Forelimb muscle (tissue), 1 donor: Measurements from ENCODE around the gene FKRP. TPM values are rescaled to one million over a fixed set of nuclear protein-coding genes. Genes with fewer than 3 reads are reported as not detected.
"Not testable (repeated sequence)": the region's sequence is repeated elsewhere in the genome, so short reads cannot be mapped to it uniquely, and the experiment has no call there.

ENCODE experiments used
- DNase-seq: peaks from one replicate; pipeline ENCODE4 v3.0.0-alpha.2; 2013; ENCODE audit warnings: low read depth
- polyA plus RNA-seq: library from polyadenylated mRNA; unstranded; fragments of 120-200 nt; gene quantifications from one replicate; pipeline ENCODE4 v1.2.1, GENCODE V29; 2013; ENCODE audit not compliant: insufficient read length

The FKRP gene
- polyA plus RNA-seq, 1 donor: 19.0 TPM

GRCh38 chr19:46759206-46759605 lies 13.3 kb downstream of the FKRP start:
- no peak for DNase-seq

GRCh38 chr19:46759817-46760333 lies 14.0 kb downstream of the FKRP start:
- no peak for DNase-seq

GRCh38 chr19:46760363-46760762 lies 14.5 kb downstream of the FKRP start:
- DNase-seq: no peak

DNA sequence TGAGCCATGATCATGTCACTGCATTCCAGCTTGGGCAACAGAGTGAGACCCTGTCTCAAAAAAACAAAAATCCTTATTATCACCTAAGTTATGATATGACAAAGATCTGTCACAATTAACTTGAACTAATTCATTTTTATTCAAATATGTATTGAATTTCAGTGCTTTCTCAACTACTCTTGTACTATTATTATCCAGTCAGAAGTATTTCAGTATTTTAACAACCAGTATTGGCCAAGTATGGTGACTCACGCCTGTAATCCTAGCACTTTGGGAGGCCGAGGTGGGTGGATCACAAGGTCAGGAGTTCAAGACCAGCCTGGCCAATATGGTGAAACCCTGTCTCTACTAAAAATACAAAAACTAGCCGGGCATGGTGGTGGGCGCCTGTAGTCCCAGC lies 15.0 kb downstream of the FKRP start:
- DNase-seq: not testable (repeated sequence)

- no peak for DNase-seq
These were observed 15.6 kb downstream of the FKRP start for GRCh38 chr19:46761418-46761831.

GRCh38 chr19:46762245-46762890 lies 16.5 kb downstream of the FKRP start:
- no peak for DNase-seq

DNA sequence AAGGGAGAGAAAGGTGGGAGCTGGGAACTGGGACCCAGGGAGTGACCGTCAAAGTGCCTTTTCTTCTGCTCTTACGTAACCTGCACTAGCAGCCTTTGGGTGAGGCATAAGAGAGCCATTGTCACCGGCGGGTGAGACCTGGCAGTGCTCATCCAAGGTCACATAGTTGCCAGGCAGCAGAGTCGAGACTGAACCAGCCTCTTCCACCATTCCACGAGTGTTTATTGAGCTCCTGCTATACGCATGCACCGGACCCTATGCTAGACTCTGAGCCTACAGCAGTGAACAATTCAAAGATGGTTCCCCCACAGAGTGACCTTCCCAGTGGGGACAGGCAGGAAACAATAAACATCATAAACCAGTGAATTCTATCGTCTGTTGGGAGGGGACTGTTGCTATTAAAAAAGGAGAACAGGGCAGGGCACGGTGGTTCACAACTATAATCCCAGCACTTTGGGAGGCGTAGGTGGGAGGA lies 19.0 kb downstream of the FKRP start:
- no peak for DNase-seq

GRCh38 chr19:46766569-46767317 lies 20.9 kb downstream of the FKRP start:
- no peak for DNase-seq

DNA sequence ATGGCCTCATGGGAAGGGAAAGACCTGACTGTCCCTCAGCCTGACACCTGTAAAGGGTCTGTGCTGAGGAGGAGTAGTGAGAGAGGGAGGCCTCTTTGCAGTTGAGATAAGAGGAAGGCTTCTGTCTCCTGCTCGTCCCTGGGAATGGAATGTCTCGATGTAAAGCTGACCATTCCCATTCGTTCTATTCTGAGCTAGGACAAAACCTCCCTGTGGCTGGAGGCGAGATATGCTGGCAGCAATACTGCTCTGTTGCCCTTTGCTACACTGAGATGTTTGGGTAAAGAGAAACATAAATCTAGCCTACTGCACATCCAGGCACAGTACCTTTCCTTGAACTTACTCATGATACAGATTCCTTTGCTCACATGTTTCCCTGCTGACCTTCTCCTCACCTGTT lies 22.9 kb downstream of the FKRP start:
- DNase-seq: not testable (repeated sequence)

DNA sequence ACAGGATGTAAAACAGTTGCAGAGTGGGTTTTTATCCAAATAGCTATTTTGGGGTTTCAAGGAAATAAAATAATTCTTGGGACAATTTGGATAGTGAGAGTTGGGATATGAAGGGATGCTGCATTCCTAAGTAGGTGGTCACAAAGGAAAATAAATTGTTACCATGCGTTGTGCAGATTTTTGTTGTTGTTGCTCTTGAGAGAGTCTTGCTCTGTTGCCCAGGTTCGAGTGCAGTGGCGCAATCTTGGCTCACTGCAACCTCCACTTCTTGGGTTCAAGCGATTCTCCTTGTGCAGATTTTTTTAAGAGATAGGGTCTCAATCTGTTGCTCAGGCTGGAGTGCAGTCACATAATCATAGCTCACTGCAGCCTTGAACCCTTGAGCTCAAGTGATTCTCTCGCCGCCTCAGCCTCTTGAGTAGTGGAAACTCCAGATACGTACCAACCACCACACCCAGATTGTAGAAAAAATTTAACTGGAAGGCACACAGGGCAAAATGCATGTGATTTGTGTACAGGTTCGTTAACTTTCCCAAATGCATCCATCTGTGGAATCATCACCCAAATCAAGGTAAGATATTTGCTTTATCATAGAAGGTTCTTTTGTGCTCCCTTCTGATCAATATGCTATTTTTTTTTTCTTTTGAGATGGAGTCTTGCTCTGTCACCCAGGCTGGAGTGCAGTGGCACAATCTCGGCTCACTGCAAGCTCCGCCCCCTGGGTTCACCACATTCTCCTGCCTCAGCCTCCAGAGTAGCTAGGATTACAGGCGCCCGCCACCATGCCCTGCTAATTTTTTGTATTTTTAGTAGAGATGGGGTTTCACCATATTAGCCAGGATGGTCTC lies 26.5 kb downstream of the FKRP start:
- DNase-seq: no peak

- DNase-seq: no peak
These were observed 27.2 kb downstream of the FKRP start for GRCh38 chr19:46773018-46773399.

DNA sequence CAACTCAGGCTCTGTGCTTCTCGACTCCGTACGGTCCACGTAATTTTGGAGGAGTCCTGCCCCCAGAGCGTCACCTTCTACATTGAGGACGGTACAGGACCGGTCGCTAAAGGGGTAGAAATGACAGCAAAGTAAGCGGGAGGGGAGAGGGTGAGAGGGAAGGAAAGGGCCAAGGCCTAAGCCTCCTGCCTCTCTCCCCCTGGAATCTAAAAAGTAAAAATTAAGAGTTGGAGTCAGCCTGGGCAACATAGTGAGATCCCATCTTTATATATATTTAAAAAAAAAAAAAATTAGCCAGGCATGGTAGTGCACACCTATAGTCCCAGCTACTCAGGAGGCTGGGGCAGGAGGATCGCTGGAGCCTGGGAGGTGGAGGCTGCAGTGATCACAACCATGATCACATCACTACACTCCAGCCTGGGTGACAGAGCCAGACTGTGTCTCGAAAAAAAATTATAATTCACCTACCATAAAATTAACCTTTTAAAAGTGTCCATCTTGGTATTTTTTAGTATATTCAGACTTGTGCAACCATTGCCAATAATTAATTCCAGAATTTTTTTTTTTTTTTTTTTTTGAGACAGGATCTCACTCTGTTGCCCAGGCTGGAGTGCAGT lies 29.9 kb downstream of the FKRP start:
- no peak for DNase-seq

DNA sequence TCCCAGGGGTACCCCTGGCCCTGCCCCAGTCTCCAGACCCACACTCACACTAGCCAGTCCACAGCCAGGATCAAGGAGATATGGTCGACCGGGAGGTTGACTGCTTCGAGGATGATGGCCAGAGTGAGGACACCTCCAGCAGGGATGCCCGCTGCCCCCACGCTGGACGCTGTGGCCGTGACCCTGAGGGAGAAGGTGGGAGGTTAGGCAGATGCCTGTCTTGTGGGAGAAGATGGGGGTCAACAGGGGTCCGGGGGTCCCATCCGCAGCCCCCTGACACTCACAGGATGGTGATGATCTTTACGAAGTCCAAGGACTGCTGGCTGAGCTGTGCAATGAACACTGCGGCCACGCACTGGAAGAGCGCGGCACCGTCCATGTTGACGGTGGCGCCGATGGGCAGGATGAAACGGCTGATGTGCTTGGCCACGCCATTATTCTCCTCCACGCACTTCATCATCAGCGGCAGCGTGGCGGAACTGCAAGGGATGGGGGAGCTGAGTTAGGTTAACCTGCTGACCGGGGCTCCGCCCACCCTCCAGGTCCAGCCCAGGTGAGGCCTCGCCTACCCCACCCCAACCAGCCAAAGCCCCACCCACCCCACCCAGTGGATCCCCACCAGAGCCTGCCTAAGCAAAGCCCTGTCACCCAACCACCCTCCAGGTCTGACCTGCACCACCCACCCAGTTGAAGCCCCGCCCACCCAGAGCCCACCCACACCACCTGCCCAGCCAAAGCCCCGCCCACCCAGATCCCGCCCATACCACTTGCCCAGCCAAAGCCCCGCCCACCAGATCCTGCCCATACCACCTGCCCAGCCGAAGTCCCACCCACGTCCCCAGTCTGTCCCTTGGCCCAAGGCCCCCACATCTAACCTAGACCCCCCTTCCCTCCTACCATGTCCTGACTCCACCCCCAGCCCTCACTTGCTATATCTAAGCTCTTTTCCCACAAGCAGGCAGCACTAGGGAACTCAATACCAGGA lies 31.4 kb downstream of the FKRP start:
- no peak for DNase-seq

DNA sequence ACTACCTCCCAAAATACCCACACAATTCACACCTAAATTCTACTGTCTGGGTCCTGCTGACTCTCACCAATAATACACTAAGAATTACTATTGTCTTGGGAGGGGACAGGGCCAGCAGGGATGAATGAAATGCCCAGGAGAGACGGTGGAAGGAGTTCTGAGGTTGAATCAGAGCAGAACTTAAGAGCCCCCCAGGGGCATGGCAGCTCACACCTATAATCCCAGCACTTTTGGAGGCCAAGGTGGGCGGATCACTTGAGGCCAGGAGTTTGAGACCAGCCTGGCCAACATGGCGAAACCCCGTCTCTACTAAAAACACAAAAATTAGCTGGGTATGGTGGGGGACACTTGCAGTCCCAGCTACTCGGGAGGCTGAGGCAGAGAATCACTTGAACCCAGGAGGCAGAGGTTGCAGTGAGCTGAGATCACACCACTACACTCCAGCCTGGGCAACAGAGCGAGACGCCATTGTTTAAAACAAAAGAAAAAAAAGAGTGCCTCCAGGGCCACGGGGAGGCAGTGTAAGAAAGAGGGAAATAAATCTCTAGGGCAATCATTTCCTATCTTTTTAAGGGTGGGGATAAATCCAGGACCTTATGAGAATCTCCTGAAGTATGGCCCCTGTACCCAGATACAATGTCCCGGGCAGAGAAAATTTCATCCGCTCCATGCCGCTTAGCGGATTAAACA lies 32.2 kb downstream of the FKRP start:
- DNase-seq: not testable (repeated sequence)

DNA sequence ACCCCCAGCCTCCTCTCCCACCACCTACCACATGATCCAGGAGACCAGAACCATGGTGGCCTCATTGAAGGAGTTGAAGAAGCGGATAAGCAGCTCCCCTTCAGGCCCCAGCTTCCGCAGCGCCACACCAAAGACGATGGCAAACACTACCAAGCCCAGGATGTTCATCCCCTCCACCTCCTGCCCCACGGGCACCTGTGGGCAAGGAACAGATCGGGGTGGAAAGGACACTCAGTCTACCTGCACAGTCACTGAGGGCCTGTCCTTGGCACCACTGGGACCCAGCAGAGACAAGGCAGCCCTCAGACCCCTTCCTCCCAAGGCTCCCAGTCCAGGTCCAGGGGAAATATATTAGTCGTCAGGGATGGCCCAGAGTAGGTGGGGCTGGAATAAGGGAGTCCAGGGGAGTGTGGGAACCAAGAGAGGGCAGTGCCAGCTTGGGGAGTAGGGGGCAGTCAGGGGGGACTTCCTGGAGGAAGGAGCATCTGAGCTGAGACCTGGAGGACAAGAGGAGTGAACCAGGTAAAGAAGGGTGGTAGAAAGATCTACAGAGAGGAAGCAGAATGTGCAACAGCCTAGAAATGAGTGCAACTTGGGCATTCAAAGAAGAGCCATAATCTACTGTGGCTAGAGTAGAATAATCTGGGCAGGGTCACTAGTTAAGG lies 36.6 kb downstream of the FKRP start:
- DNase-seq: no peak

GRCh38 chr19:46783670-46784069 lies 37.8 kb downstream of the FKRP start:
- DNase-seq: no peak

DNA sequence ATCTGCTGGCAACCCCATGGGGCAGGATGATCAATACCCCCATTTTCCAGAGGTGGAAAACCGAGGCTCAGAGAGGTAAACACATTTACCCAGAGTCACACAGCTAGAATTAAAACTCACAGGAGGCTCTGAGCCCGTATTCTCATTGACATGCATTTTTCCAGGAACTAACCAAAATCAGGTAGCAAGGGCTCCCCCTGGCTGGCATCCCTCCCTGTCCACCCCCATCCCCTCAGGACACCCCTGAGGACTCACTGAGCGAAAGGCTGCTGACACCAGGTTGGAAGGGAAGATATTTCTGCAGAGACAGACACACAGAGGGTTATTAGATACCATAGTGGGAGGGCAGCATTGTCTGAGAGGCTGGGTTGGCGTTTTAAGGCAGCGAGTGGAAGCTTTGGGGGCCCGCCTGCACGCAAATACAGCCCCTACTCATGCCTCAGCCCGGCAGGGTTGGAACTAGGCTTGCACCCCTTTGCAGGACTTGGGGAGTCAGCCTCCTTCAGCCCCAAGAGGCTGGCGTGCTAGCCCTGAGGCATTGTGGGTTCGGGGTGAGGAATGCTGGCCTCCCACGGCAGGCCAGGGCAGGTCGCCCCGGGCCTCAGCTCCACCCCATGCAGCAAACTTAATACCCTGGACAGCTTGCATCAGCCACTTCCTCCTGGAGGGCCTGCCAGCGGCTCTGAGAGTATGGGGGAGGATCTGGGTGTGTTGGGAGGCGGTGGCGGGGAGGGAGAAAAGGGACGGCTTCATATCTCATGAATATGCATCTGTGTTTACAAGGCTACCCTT lies 38.6 kb downstream of the FKRP start:
- no peak for DNase-seq
